K562 (cell line): ENCODE results near the gene GMDS.

Source experiments
- BRF1 ChIP-seq: IDR thresholded peaks from 3 replicates; pipeline ENCODE4 v1.6.1; 2011; ENCODE audit warnings: borderline replicate concordance, mild to moderate bottlenecking; ENCODE audit not compliant: insufficient read length; ENCODE audit errors: extremely low read depth
- CTCF ChIP-seq, 3 experiments: IDR thresholded peaks in 2 of 3; conservative IDR thresholded peaks in 1 of 3; 2 replicates each; pipeline ENCODE4 v1.5.1; 2011 to 2012; ENCODE audit warnings: low read length in 3 of 3, mild to moderate bottlenecking in 3 of 3, control low read depth in 2 of 3, improper control_type of control experiment in 1 of 3, inconsistent platforms in 1 of 3, low read depth in 1 of 3, mixed read lengths in 1 of 3, moderate library complexity in 1 of 3; ENCODE audit not compliant: insufficient read depth in 2 of 3
- PHF20 ChIP-seq: fragments of 450-650 bp; IDR thresholded peaks from 2 replicates; pipeline ENCODE4 v1.6.1; 2018; ENCODE audit not compliant: partially characterized antibody
- SMC3 ChIP-seq: conservative IDR thresholded peaks from 2 replicates; pipeline ENCODE4 v1.6.1; 2011; ENCODE audit warnings: low read depth, low read length, improper control_type of control experiment; ENCODE audit not compliant: insufficient read depth

- no peak for TF ChIP-seq BRF1
- no peak for TF ChIP-seq CTCF (IDR thresholded peaks at IDR 0.05 in 2 of 3, conservative IDR thresholded peaks at IDR 0.05 in 1 of 3; ENCODE audit: insufficient read depth in 2 of 3, low read depth in 1 of 3, low read length in 3 of 3)
- no peak for TF ChIP-seq SMC3
- TF ChIP-seq PHF20: no peak
Measured at GRCh38 chr6:1846611-1847010, 398.8 kb downstream of the GMDS start.
